SIG-M5 treated with dmso at 0.1 percent for 504 hours (cell line): ENCODE measurements around the gene MAEA.

Source experiments
- DNase-seq: peaks from one replicate; lab custom pipeline; 2025; ENCODE audit not compliant: unreplicated experiment; lab: John Stamatoyannopoulos, UW

Gene MAEA

DNA sequence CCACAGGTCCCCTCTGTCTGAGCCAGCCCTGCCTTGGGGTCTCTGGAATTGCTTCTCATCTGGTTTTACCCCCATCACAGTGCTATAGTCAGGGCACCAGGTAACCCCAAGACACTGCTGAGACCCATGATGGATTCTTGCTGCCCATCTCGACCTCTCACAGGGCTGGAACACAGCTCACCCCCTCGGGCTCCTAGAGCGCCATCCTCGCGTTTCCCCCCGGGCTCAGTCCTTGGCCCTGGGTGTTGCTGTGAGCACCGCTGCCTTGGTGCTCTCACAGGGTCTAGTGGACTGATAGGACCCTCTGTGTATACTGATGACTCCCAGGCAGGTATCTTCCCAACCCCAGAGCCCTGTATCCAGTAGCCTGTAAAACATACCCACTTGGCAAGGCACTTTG, 8.8 kb downstream of the MAEA start:
- DNase-seq = no peak

DNA sequence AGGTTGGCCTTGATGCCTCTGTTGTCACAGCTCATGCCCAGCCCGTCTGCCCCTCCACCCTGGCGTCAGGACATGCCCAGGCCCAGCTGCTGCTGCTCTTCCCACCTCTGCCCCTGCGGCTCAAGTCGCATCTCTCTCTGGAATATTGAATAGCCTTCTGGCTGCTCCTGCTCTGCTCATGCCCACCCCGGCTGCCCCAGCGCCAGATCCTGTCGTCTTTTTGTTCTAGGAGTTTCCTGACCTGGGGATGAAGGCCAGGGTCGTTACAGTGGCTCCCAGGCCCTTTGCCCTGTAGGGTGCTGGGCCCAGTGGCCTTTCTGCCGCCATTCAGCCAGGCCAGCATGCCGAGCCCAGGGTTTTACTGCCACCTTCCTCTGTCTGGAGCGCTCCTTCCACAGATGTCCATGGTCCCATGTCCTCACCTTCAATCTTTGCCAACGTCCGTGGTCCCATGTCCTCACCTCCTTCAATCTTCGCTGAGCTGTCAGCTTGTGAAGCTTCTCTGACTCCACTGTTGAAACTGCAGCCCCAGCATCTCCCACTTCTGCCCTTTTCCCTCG, 9.7 kb downstream of the MAEA start:
- DNase-seq = no peak

- DNase-seq = peak; percentile 98
These were observed 11.1 kb downstream of the MAEA start for GRCh38 chr4:1300466-1301455.

GRCh38 chr4:1302159-1302558, 12.5 kb downstream of the MAEA start:
- no peak for DNase-seq

GRCh38 chr4:1305261-1305711, 15.6 kb downstream of the MAEA start:
- DNase-seq = no peak

GRCh38 chr4:1305781-1306455, 16.2 kb downstream of the MAEA start:
- no peak for DNase-seq

GRCh38 chr4:1307951-1308735, 18.5 kb downstream of the MAEA start:
- no peak for DNase-seq

DNA sequence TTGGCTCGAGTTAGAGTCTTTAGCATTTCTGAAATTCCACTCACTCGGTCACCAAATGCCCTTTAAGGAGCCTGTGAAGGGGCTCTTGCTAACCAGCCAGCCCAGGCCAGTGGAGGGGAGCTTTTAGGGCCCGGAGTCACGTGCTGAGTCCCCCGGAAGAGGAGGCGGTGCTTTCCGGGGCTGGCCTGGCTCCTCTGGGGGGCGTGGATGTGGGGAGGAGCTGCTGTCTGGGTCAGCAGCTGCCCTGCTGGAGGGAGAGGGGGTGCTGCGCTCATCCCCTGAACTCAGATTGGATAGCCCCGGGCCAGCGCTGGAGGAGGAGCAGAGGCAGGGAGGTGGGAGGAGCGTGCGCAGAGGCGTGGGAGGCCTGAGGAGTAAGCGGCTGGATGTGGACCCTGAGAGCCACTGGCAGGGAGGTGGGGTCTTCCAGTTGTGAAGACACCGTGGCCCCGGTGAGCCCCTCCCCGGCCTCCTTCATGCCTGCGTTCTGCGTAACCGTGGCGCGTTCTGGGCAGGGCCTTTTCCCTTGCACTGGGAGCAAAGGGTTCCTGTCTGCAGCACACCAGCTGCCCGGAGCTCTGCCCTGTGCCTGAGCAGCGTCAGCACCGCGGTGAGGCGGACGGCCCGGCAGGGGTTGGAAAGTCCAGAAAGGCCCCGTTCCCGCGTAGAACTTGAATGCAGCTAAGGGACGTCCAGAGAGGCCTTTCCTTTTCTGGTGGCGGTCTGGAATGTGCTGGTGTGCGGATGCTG, 19.7 kb downstream of the MAEA start:
- DNase-seq = no peak

DNA sequence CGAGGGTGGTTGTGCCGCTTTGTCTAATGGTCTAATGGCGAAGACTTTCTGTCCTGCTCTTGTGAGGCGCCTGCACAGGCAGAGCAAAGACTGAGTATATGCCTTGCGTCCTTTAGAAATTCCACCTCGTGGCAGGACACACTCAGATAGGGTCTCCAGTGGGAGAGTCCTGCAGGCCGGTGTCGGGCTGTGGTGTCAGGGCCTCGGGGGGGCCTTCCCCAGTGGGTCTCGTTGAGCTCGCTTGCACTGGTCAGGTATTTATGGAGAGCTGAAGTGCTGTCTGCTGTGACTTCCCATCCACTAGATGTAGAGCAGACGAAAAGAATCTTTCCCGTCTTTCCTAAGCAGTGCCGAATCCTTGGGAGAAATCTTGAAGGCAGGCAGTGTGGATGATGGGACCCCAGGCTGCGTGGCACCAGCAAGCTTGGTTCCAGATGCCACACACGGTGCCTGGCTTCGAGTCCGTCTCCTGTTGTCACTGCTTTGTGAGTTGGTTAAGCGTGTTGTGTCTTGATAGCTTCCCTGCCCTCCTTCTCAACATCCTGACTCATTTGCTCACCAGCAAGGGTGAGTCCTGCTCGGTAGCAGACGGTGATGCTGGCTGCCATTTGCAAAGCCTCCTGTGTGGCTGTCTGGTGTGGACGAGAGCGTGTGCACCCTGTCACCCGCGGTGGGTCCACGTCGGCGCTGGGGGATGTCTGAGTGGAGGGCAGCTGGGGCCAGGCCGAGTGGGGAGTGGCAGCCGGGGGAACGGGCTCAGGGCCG, 20.5 kb downstream of the MAEA start:
- DNase-seq = no peak

DNA sequence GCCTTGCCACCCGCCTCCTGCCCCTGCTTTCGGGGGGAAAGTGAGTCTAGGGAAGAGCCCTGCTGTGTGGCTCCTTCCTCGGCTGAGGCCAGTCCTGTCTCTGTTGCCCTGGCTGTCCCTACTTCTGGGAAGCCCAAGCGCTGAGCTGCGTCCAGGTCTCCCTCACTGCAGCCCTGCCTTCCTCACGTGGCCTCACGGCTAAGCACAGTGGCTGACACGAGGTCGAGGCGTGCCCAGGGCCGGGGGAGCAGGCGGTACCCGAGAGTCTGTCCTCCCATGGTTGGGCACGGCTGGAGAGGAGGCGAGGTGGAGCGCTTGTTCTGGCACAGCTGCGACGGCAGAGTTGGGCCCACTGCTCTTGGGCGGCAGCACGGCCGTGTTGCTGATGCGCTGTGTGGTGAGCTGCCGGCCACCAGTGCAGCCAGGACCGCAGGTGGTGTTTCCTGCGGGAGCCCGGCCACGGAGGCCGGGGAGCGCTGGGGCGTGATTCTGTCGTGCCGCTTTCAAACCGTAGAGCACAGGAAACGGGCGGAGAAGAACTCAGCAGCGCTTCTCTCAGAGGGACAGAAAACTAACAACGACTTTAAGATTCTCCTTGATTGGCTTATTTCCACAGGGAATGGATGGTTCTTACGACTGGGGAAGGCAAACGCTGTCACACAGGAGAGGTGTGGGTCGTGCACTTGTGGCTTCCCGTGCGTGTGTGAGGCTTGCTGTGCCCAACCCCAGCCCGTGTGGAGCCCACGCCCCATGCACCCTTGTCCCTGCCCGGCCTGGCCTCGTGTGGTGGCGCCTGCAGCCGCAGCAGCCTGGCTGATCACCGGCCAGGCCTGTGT, 21.3 kb downstream of the MAEA start:
- DNase-seq = no peak

- DNase-seq = no peak
These were observed 23.3 kb downstream of the MAEA start for GRCh38 chr4:1312821-1313640.

- DNase-seq = no peak
These were observed 25.6 kb downstream of the MAEA start for GRCh38 chr4:1315306-1315705.

DNA sequence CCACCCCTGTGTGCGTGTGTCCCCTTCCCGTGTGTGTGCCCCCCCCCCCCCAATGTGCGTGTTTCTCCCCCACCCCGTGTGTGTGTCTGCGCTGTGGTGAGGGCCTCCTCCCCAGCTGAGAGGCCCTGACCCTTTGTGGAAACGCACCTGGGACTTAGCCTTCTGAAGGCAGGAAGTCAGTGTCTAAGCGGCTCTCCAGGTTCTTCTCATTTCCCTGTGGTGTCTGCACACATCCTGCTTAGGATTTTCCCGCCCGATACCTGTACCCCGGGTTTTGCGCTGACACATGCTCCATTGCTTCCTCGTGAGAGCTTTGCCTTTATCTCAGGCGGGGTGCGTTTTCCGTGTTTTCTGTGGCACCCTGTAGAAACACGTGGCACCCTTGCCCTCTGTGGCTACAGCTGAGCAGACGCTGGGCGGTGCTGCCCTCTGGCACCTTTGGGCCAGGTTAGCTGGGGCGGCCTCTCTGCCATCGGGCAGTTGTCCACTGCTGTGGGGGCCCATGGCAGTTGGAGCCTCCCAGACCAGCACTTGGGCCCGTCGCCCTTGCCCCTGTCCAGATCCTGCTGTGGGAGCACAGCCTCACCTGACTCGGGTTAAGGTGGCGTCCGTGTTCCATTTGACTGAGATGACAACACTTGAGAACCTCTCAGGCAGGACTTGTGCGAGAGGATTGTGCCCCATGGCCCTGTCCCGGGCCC, 26.3 kb downstream of the MAEA start:
- DNase-seq = no peak

- no peak for DNase-seq
These were observed 27.0 kb downstream of the MAEA start for GRCh38 chr4:1316537-1317168.

- DNase-seq = no peak
These were observed 27.7 kb downstream of the MAEA start for GRCh38 chr4:1317177-1318045.

- DNase-seq = no peak
These were observed 28.3 kb downstream of the MAEA start for GRCh38 chr4:1318046-1318375.
